SK-N-SH (cell line): Measurements from ENCODE around the gene IL1F10. TPM values are rescaled to one million over a fixed set of nuclear protein-coding genes. Genes with fewer than 3 reads are reported as not detected.

Source experiments
- CTCF ChIA-PET: fragments of 300-600, 350-600 bp; formaldehyde crosslinking; extraction: SDS; loops from one replicate; lab custom pipeline; 2021; lab: Yijun Ruan, JAX
- POLR2A ChIA-PET: fragments of 350-600 bp; sonication (Branson Sonifier 250); formaldehyde crosslinking; extraction: SDS; loops from one replicate; lab custom pipeline; 2020; ENCODE audit warnings: antibody characterized with exemption, inconsistent platforms; lab: Yijun Ruan, JAX
- DNase-seq: peaks from one replicate; pipeline ENCODE4 v3.0.0; 2012
- H2AFZ ChIP-seq: fragments of 200-600 bp; sonication (generic); 2 replicates; pipeline ENCODE4 v1.8.1; 2016; ENCODE audit warnings: antibody characterized with exemption, mild to moderate bottlenecking, low read depth
- H3F3A ChIP-seq: fragments of 200-600 bp; sonication (generic); replicated peaks from 2 replicates; pipeline ENCODE3; 2016; ENCODE audit warnings: antibody characterized with exemption, mild to moderate bottlenecking; ENCODE audit not compliant: insufficient read depth
- H3K27ac ChIP-seq, 2 experiments: fragments of 200-500 bp in 1 of 2; fragments of 200-600 bp in 1 of 2; sonication (Bioruptor generic) in 1 of 2; sonication (generic), shearing (Covaris generic) in 1 of 2; 2 replicates each; pipeline versions ENCODE4 v1.5.1 to v1.6.1; 2014 to 2016; ENCODE audit warnings: low read depth in 2 of 2, inconsistent platforms in 1 of 2, low read length in 1 of 2, mild to moderate bottlenecking in 1 of 2, mixed read lengths in 1 of 2
- H3K27me3 ChIP-seq: fragments of 200-600 bp; sonication (generic), shearing (Covaris generic); 2 replicates; pipeline ENCODE4 v1.6.1; 2016; ENCODE audit warnings: mixed run types; ENCODE audit not compliant: insufficient read depth
- H3K36me3 ChIP-seq, 2 experiments: fragments of 200-500 bp in 1 of 2; fragments of 200-600 bp in 1 of 2; sonication (Bioruptor generic) in 1 of 2; sonication (generic) in 1 of 2; replicated peaks in 1 of 2; 2 replicates each; pipeline versions ENCODE3 to v1.5.1; 2014 to 2016; ENCODE audit warnings: low read length in 1 of 2, mild to moderate bottlenecking in 1 of 2; ENCODE audit not compliant: insufficient read depth in 2 of 2, control insufficient read depth in 1 of 2
- H3K4me1 ChIP-seq, 2 experiments: fragments of 200-500 bp in 1 of 2; fragments of 200-600 bp in 1 of 2; sonication (Bioruptor generic) in 1 of 2; sonication (generic), shearing (Covaris generic) in 1 of 2; 2 replicates each; pipeline versions ENCODE4 v1.5.1 to v1.6.1; 2014 to 2016; ENCODE audit warnings: low read depth in 1 of 2, low read length in 1 of 2, mixed run types in 1 of 2; ENCODE audit not compliant: insufficient read depth in 2 of 2, control insufficient read depth in 1 of 2
- H3K4me2 ChIP-seq: fragments of 200-600 bp; sonication (generic), shearing (Covaris generic); 2 replicates; pipeline ENCODE4 v1.6.1; 2017; ENCODE audit warnings: mixed run types
- H3K4me3 ChIP-seq, 2 experiments: fragments of 200-500 bp in 1 of 2; fragments of 200-600 bp in 1 of 2; sonication (Bioruptor generic) in 1 of 2; sonication (generic), shearing (Covaris generic) in 1 of 2; 2 replicates each; pipeline versions ENCODE4 v1.5.1 to v1.8.1; 2014 to 2016; ENCODE audit warnings: low read depth in 2 of 2, inconsistent platforms in 1 of 2, low read length in 1 of 2, mild to moderate bottlenecking in 1 of 2, mixed read lengths in 1 of 2, moderate library complexity in 1 of 2
- H3K79me2 ChIP-seq: fragments of 200-600 bp; sonication (generic); 2 replicates; pipeline ENCODE4 v1.8.1; 2017; ENCODE audit warnings: mild to moderate bottlenecking; ENCODE audit not compliant: insufficient read depth
- H3K9ac ChIP-seq: fragments of 200-600 bp; sonication (generic); 2 replicates; pipeline ENCODE4 v1.6.1; 2017; ENCODE audit warnings: mixed run types
- H3K9me2 ChIP-seq: fragments of 200-600 bp; sonication (generic); 2 replicates; pipeline ENCODE4 v1.6.1; 2017; ENCODE audit warnings: mixed run types
- H3K9me3 ChIP-seq: fragments of 200-600 bp; sonication (generic); 2 replicates; pipeline ENCODE4 v1.6.1; 2017; ENCODE audit warnings: mixed run types, mild to moderate bottlenecking, moderate library complexity
- H4K20me1 ChIP-seq: fragments of 200-600 bp; sonication (generic); 2 replicates; pipeline ENCODE4 v1.6.1; 2017; ENCODE audit warnings: mild to moderate bottlenecking, mixed run types; ENCODE audit not compliant: insufficient read depth
- CHD2 ChIP-seq: fragments of 150-350 bp; IDR thresholded peaks from 2 replicates; pipeline ENCODE4 v1.6.1; 2018; ENCODE audit warnings: low read length; ENCODE audit not compliant: partially characterized antibody
- FOSL2 ChIP-seq: IDR thresholded peaks from 2 replicates; pipeline ENCODE4 v1.4.0; 2012; ENCODE audit warnings: low read depth, mild to moderate bottlenecking, moderate library complexity, borderline replicate concordance
- FOXJ3 ChIP-seq: sonication (generic); formaldehyde crosslinking; IDR thresholded peaks from 2 replicates; pipeline ENCODE4 v1.5.1; 2020; ENCODE audit warnings: mild to moderate bottlenecking, missing genetic modification reagents
- GATA2 ChIP-seq: sonication (generic); formaldehyde crosslinking; IDR thresholded peaks from 2 replicates; pipeline ENCODE4 v1.5.0; 2020; ENCODE audit warnings: mild to moderate bottlenecking, missing genetic modification reagents
- JUND ChIP-seq: IDR thresholded peaks from 2 replicates; pipeline ENCODE4 v1.4.0; 2012
- POLR2AphosphoS5 ChIP-seq: IDR thresholded peaks from 2 replicates; pipeline ENCODE4 v1.6.1; 2012; ENCODE audit warnings: low read depth, low read length
- RAD21 ChIP-seq: IDR thresholded peaks from 2 replicates; pipeline ENCODE4 v1.6.1; 2012; ENCODE audit warnings: mild to moderate bottlenecking, low read length
- RFX5 ChIP-seq: IDR thresholded peaks from 2 replicates; pipeline ENCODE4 v1.6.1; 2012; ENCODE audit warnings: mild to moderate bottlenecking, improper control_type of control experiment, low read length
- RXRA ChIP-seq: IDR thresholded peaks from 2 replicates; pipeline ENCODE4 v1.4.0; 2012; ENCODE audit warnings: low read depth, mild to moderate bottlenecking, borderline replicate concordance
- SIN3A ChIP-seq: IDR thresholded peaks from 2 replicates; pipeline ENCODE4 v1.6.1; 2012; ENCODE audit warnings: low read depth, mild to moderate bottlenecking, low read length, moderate library complexity, borderline replicate concordance
- WGBS: methylation state at CpG from one replicate; pipeline ENCODE4 v1.1.6; 2017; ENCODE audit warnings: low lambda C conversion rate; 5-methylcytosine and 5-hydroxymethylcytosine counted together
- polyA plus RNA-seq, 3 experiments: library from polyadenylated mRNA; depleted of rRNA; stranded (reverse); fragments of >200 nt; gene quantifications; 2 replicates each; pipeline ENCODE4 v1.2.3, GENCODE V29; 2012
- TF ChIP-seq, protein P1 (sequence below): IDR thresholded peaks from 2 replicates; pipeline ENCODE4 v1.4.0; 2012; ENCODE audit warnings: low read depth
- TF ChIP-seq, protein P2 (sequence below): IDR thresholded peaks from 2 replicates; pipeline ENCODE4 v1.4.0; 2012; ENCODE audit warnings: low read depth, borderline replicate concordance
- TF ChIP-seq, protein P3 (sequence below): IDR thresholded peaks from 2 replicates; pipeline ENCODE4 v1.4.0; 2012; ENCODE audit warnings: low read depth, borderline replicate concordance

IL1F10 gene
- polyA plus RNA-seq, 1 of the 3 experiments (the other 2 are of a cell fraction), result not detected

DNA sequence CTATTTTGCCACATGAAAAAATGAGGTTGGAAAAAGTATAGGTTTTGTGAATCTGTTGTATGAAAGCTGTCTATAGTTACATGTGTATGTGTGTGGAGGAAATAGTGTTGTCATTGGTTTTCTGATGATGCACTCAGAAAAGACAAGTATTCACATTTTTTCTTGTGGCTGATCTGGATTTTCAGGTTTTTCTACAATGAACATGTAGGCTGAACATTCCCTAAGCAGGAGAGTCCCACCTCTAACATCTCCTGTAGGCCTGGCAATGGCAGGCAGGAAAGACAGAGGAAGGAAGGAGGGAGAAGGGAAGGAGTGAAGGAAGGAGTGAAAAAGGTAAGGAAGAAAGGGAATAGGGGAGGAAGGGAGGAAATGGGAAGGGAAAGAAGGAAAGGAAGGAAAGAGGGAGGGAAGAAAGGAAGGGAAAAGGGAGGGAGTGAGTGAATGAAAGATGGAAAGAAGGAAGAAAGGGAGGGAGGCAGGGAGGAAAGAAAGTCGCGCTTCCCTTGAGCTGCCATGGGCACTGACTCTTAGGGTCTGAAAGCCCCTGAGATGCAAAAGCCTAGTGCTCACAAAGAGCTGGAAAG, 9.3 kb upstream of the IL1F10 start:
- Histone ChIP-seq H3F3A (no peaks in the 10 kb centered on the region), H3K79me2 (no peaks in the 10 kb centered on the region), H3K27ac (no peak overlapping the region), H3K4me3 (no peak overlapping the region), H3K9me2 (no peaks in the 10 kb centered on the region), H3K9me3 (no peaks in the 10 kb centered on the region), H3K9ac (no peak overlapping the region), H3K36me3 (no peaks in the 10 kb centered on the region), H3K4me2 (no peak overlapping the region), H4K20me1 (no peaks in the 10 kb centered on the region), H2AFZ (no peak overlapping the region), H3K27me3 (peaks cover under 1% of the 10 kb centered on the region; the same call in 1 of the 2 replicates), H3K4me1 (no peaks in the 10 kb centered on the region)
- ChIA-PET CTCF (interaction anchor here (1.0 to 1.6 kb wide), 2 partner anchors 22 to 332 kb away, joined by 3 to 6 read pairs; no protein-coding TSS in a partner anchor), POLR2A (no interaction called here)
- no peak for TF ChIP-seq GATA2 (CRISPR knock-in tag)
- TF ChIP-seq, protein P1, sequence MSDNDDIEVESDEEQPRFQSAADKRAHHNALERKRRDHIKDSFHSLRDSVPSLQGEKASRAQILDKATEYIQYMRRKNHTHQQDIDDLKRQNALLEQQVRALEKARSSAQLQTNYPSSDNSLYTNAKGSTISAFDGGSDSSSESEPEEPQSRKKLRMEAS, result no peak
- TF ChIP-seq, protein P2, sequence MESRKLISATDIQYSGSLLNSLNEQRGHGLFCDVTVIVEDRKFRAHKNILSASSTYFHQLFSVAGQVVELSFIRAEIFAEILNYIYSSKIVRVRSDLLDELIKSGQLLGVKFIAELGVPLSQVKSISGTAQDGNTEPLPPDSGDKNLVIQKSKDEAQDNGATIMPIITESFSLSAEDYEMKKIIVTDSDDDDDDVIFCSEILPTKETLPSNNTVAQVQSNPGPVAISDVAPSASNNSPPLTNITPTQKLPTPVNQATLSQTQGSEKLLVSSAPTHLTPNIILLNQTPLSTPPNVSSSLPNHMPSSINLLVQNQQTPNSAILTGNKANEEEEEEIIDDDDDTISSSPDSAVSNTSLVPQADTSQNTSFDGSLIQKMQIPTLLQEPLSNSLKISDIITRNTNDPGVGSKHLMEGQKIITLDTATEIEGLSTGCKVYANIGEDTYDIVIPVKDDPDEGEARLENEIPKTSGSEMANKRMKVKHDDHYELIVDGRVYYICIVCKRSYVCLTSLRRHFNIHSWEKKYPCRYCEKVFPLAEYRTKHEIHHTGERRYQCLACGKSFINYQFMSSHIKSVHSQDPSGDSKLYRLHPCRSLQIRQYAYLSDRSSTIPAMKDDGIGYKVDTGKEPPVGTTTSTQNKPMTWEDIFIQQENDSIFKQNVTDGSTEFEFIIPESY, result no peak
- no peak for TF ChIP-seq RAD21
- TF ChIP-seq JUND, result no peak
- no peak for TF ChIP-seq RXRA
- TF ChIP-seq, protein P3, sequence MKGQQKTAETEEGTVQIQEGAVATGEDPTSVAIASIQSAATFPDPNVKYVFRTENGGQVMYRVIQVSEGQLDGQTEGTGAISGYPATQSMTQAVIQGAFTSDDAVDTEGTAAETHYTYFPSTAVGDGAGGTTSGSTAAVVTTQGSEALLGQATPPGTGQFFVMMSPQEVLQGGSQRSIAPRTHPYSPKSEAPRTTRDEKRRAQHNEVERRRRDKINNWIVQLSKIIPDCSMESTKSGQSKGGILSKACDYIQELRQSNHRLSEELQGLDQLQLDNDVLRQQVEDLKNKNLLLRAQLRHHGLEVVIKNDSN, result no peak
- no peak for TF ChIP-seq SIN3A
- DNase-seq, result no peak
- 47% methylated on average over 2 of the region's 2 CpGs for WGBS

DNA sequence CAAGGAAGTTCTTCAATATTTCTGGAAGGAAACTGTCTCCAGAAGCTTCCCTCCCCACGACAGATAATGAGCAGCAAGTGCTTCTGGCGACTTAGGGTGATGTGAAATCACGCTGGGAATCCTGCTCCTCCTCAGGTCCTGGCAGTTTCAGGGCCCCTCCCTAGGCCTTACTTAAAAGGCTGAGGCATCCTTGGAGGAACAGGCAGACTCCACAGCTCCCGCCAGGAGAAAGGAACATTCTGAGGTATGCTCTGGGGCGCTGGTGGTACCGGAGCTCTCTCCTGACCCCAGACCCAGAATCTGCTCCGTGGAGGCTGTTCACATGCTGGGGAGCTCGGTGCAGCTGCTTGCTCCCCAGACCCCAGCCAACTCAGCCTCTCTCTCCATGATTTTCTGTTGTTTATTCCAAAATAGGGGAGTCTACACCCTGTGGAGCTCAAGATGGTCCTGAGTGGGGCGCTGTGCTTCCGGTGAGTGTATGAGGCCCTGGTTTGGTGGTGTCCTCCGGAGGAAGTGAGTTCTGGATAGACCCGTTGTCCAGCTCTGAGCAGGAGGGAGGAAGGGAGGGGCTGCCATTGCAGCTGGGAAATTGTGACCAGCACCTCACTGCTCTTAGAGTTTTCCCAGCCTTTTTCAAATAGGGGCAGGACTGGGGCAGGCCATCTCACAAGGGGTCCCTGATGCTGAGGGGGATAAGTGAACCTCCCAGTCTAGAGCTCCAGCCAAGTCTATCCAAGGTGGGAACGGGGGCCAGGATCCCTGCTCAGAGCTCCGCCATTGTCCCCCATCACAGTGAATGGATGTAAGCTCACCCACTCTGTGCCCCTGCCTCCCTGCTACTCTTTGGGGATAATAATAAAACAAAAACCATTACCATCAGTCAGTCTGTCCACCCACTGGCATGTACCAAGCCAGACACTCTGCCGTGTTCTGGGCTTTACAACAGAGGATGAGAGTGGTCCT, 8.5 kb upstream of the IL1F10 start, which contains the start of gene IL36RN:
Gene IL36RN (plus strand): TSS at position 201 of the 963 bp plus-strand sequence. CDS start 241 bp downstream, at position 442.
- Histone ChIP-seq H3K4me3 (no peak within 1 kb of the TSS), H3K27ac (no peak within 1 kb of the TSS), H3F3A (no peaks in the 10 kb centered on the region), H3K79me2 (no peaks in the 10 kb centered on the region), H3K9me2 (no peaks in the 10 kb centered on the region), H3K9ac (no peak within 1 kb of the TSS), H3K4me2 (no peak within 1 kb of the TSS), H4K20me1 (no peaks in the 10 kb centered on the region), H3K9me3 (no peaks in the 10 kb centered on the region), H3K36me3 (no peaks in the 10 kb centered on the region), H2AFZ (no peak within 1 kb of the TSS), H3K4me1 (no peaks in the 10 kb centered on the region), H3K27me3 (no peaks in the 10 kb centered on the region; the same call in 1 of the 2 replicates)
- POLR2A ChIA-PET, result no interaction called here
- WGBS, result 23% methylated on average over 9 of the region's 15 CpGs
- CTCF ChIA-PET, result interaction anchor here (1.0 to 1.6 kb wide), 2 partner anchors 21 to 331 kb away, joined by 3 to 6 read pairs; no protein-coding TSS in a partner anchor
- no peak for TF ChIP-seq POLR2AphosphoS5
- TF ChIP-seq, protein P1, result no peak
- no peak for TF ChIP-seq CHD2
- TF ChIP-seq FOXJ3 (CRISPR knock-in tag), result no peak
- TF ChIP-seq RFX5, result no peak
- no peak for TF ChIP-seq FOSL2
- DNase-seq, result no peak
